Lung microvascular endothelial cell (primary cell): ENCODE results near the gene GALT. TPM values are rescaled to one million over a fixed set of nuclear protein-coding genes. Genes with fewer than 3 reads are reported as not detected.
A peak's percentile ranks its signal among the peaks of the same experiment; 100 is the strongest.

Experiments used
- DNase-seq, 2 donors: peaks; one replicate each; pipeline versions ENCODE4 v3.0.0 to v3.0.0-alpha.2; 2010; ENCODE audit warnings: low read depth in 2 of 2
- total RNA-seq: library from RNA; depleted of rRNA; stranded (reverse); fragments of >200 nt; gene quantifications from 2 replicates; pipeline ENCODE4 v1.2.1, GENCODE V29; 2014

The GALT gene
- total RNA-seq, 1 donor from 2014 or later = 27.0 TPM

GRCh38 chr9:34651876-34652601 lies 5.6 kb downstream of the GALT start, which contains the start of gene IL11RA:
Gene IL11RA, plus strand, starts transcription at chr9:34652185. Its CDS starts 3,033 bp downstream, at chr9:34655218.
- DNase-seq = peak; percentile 83 to 89

- no peak for DNase-seq
These were observed 6.1 kb downstream of the GALT start for GRCh38 chr9:34652602-34653000.

DNA sequence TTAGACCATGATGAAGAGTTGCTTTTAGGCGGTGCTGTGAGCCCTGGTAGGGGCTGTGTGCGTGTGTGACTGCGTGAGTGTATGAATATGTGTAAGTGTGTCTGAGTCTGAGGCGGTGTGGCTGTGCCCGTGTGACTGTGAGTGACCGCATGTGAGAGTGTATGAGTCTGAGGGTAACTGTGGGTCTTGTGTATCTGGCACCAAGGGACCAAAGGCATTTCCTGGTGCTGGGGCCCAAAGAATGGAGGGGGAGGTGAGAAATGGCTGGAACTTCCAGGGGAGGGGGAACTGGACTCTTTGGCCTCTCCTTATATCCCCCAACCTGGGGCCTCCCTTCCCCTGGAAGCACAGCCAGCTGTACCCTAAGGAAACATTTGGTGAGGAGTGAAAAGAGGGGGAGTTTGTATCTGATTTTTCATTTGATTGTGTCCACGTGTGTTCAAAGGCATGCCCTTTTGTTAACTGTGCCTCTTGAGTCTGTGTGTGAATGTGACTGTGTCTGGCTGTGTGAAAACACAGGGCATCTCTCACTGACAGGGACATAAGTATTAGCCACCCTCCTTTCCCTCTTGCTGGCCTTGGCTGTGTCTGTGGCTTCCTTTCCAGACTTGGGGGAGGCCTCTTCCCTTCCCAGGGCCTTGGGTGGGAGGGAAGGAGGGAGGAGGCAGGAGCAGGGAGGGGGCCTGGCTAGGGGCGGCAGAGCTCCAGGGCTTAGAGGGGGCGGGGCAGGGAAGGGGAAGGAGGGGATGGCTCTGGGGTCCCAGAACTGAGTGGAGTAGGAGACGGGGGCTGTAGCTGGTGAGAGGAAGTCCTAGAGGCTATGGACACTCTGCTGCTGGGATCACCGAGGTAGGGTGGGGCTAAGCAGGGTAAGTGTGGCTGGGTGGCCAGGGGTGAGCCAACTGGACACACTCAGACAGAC lies 6.9 kb downstream of the GALT start:
- DNase-seq = peak; percentile 33 to 46

- peak in 1 of 2 donors; percentile 69 for DNase-seq
These were observed 8.0 kb downstream of the GALT start for GRCh38 chr9:34654323-34655051.

- DNase-seq = no peak
These were observed 8.9 kb downstream of the GALT start for GRCh38 chr9:34655394-34655793.

- DNase-seq = no peak
These were observed 10.5 kb downstream of the GALT start for GRCh38 chr9:34656992-34657391.

DNA sequence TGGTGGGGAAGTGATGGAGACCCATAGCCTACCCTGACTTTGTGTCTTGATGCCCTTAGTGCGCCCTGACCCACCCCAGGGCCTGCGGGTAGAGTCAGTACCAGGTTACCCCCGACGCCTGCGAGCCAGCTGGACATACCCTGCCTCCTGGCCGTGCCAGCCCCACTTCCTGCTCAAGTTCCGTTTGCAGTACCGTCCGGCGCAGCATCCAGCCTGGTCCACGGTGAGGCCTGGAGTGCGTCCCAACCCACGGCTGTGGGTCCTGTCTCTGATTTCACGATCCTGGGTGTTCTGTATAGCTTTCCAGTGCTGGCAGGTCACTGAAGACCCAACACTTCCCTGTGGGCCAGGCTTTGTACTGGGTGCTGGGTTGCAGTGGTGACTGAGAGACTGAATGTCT lies 12.0 kb downstream of the GALT start:
- DNase-seq = no peak

DNA sequence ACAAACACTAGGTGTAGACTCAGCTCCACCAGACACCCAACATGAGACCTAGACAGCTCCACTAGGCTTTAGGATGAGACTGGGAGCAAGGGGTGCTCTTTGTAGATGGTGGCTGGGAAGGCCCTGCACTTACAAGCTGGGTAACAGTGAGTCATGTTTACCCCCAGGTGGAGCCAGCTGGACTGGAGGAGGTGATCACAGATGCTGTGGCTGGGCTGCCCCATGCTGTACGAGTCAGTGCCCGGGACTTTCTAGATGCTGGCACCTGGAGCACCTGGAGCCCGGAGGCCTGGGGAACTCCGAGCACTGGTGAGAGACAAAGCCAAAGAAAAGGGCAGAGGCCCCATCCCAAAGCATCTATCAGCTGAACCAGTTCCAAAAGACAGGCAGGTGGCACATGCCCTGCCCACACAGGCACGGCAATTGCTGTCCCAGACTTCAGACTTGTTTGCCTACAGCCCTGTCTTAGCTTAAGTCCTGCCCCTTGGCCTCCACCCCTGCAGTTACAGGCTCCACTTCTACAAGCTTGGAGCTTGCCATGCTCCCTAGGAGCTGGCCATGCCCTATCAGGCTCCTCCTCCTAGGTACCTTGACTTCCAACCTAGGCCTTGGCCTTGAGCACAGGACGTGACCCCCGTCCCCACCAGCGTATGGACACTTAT lies 13.2 kb downstream of the GALT start:
- no peak for DNase-seq

DNA sequence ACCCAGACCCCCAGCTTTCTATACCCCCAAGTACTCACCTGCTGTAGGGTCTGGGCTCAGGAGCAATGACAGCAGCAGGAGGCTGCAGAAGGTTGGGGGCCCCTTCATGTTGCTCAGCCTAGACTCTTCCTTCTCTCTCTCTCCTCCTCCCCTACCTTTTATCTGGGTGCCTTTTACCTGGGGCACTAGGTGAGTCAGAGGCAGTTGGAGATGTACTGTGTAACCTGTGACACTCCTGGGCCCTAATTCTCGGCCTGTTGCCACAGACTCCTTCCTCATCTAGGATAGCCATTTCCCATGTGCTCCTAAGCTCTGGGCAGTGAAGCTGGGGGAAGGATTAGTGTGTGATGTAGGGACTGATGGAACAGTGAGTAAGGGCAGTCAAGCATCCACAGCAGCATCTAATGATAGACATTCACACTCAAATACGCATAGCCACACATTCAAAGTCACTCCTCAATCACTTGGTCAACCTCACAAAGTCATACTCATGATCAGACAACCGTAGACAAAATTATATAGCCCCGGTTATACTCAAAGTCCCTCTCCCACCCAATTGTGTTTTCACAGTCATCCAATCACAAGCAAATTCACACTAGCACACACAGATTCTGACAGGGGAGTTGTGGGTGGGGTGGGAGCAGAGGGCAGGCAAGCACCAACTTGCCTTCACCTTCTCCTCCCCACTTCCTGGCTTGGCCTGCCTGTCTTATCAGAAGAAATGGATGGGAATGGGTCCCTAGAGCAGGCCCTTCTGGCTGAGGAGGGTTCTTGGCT lies 16.2 kb downstream of the GALT start, which contains the start of gene CCL27:
TSS of gene CCL27 (minus strand) at position 132 of the 777 bp plus-strand sequence. CDS start at position 108, 24 bp downstream.
- DNase-seq = no peak

GRCh38 chr9:34663303-34663605 lies 16.8 kb downstream of the GALT start:
- DNase-seq = no peak

DNA sequence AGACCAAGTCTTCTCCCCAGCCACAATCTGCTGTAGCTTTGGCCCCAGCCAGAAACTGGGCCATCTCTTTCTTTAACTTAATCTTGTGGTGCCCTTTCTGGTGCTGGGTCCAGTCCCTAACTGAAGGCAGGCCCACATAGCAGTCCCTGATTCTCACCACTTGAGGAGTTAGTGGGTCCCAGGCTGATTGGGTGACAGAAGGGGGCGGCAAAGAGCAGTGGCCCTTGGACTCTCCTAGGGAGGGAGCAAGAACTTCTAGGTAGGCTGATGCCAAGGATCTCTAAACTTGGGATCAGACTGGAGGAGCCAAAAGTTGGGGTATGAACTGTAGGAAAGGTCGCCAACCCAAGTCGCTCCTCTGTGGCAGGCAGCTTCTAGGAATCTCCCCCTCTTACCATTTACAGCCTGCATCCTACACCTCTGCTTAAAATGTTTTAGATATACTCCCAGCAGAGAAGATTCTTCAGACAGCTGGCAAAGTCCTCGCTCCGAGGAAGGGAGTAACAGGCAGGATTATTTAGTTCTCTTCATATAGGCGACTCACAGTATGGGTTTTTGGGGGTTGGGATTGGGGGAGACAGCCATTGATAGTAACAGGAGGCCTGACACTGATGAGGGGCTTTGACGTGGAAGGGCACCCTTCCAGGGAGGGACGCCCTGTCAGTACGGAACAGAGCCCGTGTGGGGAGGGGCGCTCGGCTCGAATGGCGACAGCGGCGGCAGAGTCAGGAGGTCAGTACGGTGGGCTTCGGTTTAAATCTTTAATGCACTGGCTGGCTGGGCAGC lies 18.0 kb downstream of the GALT start:
- DNase-seq = peak; percentile 56 to 79

DNA sequence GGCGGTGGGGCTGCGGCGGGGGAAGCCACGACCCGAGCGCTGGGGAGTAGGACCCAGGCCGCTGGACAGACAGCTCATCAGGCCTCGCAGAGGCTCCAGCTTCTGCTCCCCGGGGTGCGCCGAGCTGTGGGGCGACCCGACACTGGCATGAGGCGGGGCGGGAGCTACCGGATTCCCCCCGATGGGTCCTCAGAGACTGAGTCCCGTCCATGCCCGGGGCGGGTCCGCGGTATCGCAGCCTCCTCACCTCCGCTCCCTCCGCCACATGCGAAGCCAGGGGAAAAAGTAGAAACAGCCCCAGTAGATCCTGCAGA lies 18.5 kb downstream of the GALT start:
- DNase-seq = no peak

DNA sequence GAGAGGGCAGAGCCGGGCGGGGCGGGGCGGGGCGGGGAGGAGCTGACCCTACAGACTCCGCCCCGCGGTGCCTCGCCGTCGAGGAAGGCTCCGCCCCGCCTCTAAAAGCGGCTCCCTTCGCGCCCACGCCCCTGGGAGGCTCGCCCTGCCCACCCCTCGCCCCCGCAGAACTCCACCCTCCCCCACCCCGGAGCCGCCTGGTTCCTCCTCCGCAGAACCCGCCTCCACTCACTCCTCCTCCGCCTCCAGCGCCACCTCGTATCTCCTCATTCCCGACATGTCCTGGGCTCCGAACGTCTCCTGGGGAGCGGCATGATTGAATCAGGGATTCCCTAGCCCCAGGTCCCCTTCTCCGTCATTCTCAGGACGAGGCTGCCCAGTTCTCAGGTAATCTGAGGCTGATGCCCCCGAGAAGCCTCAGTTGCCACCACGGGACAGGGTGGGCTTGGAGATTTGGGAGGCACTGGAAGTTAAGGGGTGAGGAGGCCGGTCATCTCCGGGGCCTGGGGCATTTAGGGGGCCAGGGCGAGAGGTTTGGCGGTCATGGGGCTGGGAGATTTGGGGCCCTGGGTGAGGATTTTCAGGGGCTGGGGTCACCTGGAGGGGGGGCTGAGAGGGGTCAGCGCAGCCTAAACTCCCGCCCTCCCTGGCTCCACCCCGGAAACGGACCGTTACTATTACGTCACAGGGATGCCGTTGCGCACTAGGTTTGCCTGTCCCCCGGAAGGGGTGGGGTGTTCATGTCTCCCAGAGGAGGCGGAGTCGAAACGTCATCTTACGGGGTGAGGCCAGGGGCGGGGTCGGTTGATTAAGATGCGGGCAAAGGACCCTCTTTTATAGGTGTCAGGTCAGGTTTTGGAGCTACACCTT lies 19.1 kb downstream of the GALT start:
- peak; percentile 85 to 91 for DNase-seq

DNA sequence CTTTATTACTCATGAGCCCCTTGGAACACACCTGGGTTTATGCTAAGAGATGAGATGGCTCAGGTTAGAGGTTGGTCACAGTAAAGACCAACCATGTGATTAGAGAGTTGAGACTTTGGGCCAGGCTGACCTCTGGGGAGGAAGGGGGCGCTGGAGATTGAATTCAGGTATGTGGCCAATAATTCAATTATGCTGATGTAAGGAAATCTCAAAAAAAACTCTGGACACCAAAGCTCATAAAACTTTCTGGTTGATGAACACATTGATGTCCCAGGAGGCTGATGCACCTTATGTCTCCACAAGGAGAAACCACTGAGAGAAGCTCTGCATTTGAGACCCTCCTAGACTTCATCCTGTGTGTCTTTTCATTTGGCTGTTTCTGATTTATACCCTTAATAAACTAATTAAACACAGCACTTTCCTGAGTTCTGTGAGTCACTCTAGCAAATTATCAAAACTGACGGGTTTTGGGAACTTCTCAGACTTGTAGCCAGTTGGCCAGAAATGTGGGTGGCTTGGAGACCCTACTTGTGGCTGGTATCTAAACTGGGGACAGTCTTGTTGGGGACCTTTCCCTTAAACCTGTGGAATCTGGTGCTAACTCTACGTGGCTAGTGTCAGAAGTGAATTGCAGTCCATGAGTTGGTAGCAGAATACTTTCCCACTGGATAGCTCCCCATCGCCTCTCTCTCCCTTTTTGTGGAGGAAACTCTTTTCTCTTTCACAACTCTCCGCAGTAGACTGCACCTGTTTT lies 23.5 kb downstream of the GALT start:
- no peak for DNase-seq

GRCh38 chr9:34671307-34671706 lies 24.8 kb downstream of the GALT start:
- no peak for DNase-seq

- no peak for DNase-seq
These were observed 28.0 kb downstream of the GALT start for GRCh38 chr9:34674440-34674839.

DNA sequence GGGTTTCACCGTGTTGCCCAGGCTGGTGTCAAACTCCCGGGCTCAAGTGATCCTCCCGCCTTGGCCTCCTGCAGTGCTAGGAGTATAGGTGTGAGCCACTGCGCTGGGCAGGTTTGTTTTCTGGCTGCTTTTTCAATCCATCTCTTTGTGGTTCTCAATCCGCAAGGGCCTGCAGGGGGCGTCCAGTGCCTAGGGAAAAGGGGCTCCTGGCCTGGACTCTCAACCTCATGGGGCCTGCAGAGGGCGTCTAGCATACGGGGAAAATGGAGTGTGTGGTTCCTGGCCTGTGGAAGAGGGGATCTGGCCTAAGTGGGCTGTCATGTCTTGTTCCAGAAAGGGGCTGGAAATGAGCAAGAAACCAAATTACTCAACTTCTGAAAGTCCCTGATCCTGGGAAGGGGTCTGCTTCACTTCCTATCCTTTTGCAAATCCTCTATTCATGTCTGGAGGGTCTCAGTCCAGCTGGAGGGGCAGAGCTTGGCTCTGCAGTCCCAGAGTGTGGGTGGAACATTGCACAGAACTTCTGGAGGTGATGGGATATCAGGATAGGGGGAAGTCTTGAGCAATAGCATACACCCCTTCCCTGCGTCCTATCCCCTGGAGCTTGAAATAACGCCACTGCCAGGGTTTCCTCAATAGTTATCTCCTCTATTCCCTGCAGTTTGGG lies 28.7 kb downstream of the GALT start:
- peak; percentile 80 to 87 for DNase-seq

DNA sequence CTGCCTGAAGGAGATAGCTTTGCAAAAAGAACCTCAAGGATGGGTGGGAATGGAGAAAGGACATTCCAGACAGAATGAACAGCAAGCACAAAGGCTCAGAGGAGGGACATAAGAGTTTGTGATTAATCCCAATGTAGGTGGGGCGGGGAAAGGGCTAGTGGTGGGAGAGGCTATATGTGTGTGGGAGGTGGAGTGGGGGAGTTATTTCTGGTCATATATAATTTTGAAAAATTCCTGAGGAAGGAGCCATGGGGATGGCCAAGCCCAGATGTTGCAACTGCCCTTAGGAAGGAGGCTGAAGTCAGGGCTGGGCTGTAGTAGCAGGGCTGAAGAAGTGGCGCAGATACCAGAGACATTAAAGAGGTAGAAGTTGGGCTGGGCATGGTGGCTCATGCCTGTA lies 29.4 kb downstream of the GALT start:
- DNase-seq = no peak
